Measurements from ENCODE around the gene AOC3.

- TF ChIP-seq, protein P1, sequence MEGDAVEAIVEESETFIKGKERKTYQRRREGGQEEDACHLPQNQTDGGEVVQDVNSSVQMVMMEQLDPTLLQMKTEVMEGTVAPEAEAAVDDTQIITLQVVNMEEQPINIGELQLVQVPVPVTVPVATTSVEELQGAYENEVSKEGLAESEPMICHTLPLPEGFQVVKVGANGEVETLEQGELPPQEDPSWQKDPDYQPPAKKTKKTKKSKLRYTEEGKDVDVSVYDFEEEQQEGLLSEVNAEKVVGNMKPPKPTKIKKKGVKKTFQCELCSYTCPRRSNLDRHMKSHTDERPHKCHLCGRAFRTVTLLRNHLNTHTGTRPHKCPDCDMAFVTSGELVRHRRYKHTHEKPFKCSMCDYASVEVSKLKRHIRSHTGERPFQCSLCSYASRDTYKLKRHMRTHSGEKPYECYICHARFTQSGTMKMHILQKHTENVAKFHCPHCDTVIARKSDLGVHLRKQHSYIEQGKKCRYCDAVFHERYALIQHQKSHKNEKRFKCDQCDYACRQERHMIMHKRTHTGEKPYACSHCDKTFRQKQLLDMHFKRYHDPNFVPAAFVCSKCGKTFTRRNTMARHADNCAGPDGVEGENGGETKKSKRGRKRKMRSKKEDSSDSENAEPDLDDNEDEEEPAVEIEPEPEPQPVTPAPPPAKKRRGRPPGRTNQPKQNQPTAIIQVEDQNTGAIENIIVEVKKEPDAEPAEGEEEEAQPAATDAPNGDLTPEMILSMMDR (IDR thresholded peaks at IDR 0.05) = no peak
- TF ChIP-seq POLR2A (IDR thresholded peaks at IDR 0.05) = no peak
Measured at GRCh38 chr17:42845556-42845917, 5.5 kb upstream of the AOC3 start.

Data from adrenal gland (tissue), 5 donors.